ENCODE data around the gene SYNRG. TPM values are rescaled to one million over a fixed set of nuclear protein-coding genes. Genes with fewer than 3 reads are reported as not detected.

Gene SYNRG
- total RNA-seq, 2 donors from 2014 or later, result 28.9 to 34.1 TPM

DNA sequence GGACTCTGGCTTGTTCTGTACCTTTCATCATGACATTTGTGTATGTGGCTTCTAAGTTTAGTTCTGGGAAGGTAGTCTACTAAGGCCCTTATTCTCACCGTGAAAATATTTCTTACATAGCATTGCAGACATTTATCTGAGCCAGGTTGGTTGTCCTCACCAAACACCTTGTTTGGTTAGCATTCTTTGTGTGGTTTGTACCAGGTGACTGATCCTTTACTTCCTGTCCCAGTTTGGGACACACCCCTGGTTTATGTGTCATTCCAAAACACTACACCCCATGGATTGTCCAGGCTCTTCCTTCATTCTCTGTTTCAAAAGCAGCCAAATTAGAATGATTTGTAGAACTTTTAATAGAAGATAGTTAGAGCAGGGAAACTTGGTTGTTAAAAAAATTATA lies 142.7 kb downstream of the SYNRG start:
- no peak overlapping the region for H3K4me3 ChIP-seq
- TF ChIP-seq, protein P1, sequence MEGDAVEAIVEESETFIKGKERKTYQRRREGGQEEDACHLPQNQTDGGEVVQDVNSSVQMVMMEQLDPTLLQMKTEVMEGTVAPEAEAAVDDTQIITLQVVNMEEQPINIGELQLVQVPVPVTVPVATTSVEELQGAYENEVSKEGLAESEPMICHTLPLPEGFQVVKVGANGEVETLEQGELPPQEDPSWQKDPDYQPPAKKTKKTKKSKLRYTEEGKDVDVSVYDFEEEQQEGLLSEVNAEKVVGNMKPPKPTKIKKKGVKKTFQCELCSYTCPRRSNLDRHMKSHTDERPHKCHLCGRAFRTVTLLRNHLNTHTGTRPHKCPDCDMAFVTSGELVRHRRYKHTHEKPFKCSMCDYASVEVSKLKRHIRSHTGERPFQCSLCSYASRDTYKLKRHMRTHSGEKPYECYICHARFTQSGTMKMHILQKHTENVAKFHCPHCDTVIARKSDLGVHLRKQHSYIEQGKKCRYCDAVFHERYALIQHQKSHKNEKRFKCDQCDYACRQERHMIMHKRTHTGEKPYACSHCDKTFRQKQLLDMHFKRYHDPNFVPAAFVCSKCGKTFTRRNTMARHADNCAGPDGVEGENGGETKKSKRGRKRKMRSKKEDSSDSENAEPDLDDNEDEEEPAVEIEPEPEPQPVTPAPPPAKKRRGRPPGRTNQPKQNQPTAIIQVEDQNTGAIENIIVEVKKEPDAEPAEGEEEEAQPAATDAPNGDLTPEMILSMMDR (IDR thresholded peaks at IDR 0.05), result no peak
- intact Hi-C loops (cut with DNase I), result no loop called here
- no peaks in the 10 kb centered on the region for H3K4me1 ChIP-seq
- no peak for DNase-seq
- no peak overlapping the region for H3K27ac ChIP-seq
- no peaks in the 10 kb centered on the region for H3K27me3 ChIP-seq
- H3K9me3 ChIP-seq, result no peaks in the 10 kb centered on the region
- no peaks in the 10 kb centered on the region for H3K36me3 ChIP-seq
- H3K9ac ChIP-seq (ENCODE audit: low read depth in 2 of 2, low read length in 2 of 2), result no peak overlapping the region

DNA sequence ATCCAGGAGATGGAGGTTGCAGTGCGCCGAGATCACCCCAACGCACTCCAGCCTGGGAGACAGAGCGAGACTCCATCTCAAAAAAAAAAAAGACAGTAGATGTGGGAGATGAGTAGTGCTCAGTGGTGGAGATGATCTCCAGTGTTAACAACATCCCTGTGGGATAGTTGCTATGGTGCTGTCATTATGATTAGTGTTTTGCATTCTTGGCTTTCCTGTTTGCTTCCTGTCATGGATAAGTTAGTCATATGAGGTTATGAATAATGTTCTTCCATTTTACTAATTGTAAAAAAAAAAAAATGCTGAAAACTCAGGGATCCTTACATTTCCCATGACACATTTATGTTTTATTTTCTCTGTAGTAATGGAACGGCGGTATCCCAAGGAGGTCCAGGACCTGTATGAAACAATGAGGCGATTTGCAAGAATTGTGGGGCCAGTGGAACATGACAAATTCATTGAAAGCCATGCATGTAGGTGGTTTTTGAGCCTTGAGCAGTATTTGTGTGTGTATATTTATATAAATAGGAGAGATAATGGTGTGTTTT lies 144.1 kb downstream of the SYNRG start:
- H3K36me3 ChIP-seq, result no peaks in the 10 kb centered on the region
- DNase-seq, result no peak
- TF ChIP-seq, protein P1 (IDR thresholded peaks at IDR 0.05), result no peak
- H3K9ac ChIP-seq (ENCODE audit: low read depth in 2 of 2, low read length in 2 of 2), result no peak overlapping the region
- no peak overlapping the region for H3K27ac ChIP-seq
- no peaks in the 10 kb centered on the region for H3K27me3 ChIP-seq
- intact Hi-C loops (cut with DNase I), result no loop called here
- H3K4me3 ChIP-seq, result no peak overlapping the region
- no peaks in the 10 kb centered on the region for H3K4me1 ChIP-seq
- no peaks in the 10 kb centered on the region for H3K9me3 ChIP-seq

Small RNA genes lying within 50 kb of the gene (microRNA-seq; reads per million reads assigned to microRNA genes)
- gene MIR378J, result not detected

Other genes with a start within 250 kb of the SYNRG start
- gene C17orf78, start 233.4 kb downstream of the SYNRG start, total RNA-seq, result not detected
- 10 to 100 TPM; 59.5 to 72.6 TPM for gene ACACA, start 202.6 kb downstream of the SYNRG start, total RNA-seq
- 10 to 100 TPM; 16.6 to 22.5 TPM for gene TADA2A, start 202.5 kb downstream of the SYNRG start, total RNA-seq
- gene DUSP14, start 119.5 kb downstream of the SYNRG start, total RNA-seq, result 1 to 10 TPM; 2.2 to 3.0 TPM
- gene DDX52, start 34.0 kb upstream of the SYNRG start, total RNA-seq, result 10 to 100 TPM; 26.3 to 26.4 TPM
- 10 to 100 TPM; 28.0 to 34.8 TPM for gene HNF1B, start 135.6 kb upstream of the SYNRG start, total RNA-seq